Measurements from ENCODE around the gene MTOR.

DNA sequence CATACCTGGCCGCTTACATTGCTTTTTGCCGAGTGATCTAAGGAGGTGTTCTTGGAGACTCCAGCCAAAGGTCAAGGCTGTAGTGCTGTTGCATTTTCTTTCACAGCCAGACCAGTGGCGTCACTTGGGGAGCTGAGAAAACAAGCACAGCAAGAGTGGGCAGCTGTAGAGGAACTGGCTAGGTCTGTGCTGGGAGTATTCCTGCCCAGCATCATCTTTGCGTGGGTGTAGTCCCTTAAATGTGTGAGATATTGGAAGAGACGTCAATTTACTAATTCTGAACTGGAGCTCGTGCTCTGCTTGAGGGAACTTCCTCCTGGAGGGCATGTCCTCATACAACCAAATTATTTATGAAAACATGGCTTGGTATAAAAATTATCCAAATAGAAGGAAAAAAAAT lies 20.8 kb upstream of the MTOR start:
- TF ChIP-seq, protein P1, sequence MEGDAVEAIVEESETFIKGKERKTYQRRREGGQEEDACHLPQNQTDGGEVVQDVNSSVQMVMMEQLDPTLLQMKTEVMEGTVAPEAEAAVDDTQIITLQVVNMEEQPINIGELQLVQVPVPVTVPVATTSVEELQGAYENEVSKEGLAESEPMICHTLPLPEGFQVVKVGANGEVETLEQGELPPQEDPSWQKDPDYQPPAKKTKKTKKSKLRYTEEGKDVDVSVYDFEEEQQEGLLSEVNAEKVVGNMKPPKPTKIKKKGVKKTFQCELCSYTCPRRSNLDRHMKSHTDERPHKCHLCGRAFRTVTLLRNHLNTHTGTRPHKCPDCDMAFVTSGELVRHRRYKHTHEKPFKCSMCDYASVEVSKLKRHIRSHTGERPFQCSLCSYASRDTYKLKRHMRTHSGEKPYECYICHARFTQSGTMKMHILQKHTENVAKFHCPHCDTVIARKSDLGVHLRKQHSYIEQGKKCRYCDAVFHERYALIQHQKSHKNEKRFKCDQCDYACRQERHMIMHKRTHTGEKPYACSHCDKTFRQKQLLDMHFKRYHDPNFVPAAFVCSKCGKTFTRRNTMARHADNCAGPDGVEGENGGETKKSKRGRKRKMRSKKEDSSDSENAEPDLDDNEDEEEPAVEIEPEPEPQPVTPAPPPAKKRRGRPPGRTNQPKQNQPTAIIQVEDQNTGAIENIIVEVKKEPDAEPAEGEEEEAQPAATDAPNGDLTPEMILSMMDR (conservative IDR thresholded peaks at IDR 0.05; ENCODE audit: low read depth, low read length), result no peak
- TF ChIP-seq EZH2 (IDR thresholded peaks at IDR 0.05; ENCODE audit: low read length, unreplicated experiment), result no peak
